ENCODE results near the gene PCOLCE2. TPM values are rescaled to one million over a fixed set of nuclear protein-coding genes. Genes with fewer than 3 reads are reported as not detected.

The PCOLCE2 gene
- total and polyA plus RNA-seq, 4 donors = 9.1 to 17.2 (median 13.3) TPM

DNA sequence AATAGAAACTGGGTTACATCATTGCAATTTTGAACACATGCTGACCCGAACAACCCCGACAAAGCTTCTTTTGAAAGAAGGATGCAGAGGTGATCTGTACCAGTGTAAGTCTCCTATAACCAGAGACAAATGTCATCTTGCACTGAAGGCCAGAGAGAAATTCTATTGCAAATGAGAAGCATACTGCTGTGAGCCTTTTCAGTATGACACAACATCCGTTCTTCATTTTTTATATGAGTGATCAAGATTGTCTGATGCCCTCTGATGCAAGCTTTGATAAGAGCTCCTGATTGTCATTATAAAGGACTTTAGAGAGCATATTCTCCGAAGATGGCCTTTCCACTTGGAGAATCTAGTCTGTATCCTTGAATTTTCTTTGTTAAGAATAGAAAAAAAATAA lies 36.9 kb downstream of the PCOLCE2 start:
- TF ChIP-seq NR2F2 (IDR thresholded peaks at IDR 0.05) (no peak), FOXA1 (IDR thresholded peaks at IDR 0.05) (no peak), SP1 (IDR thresholded peaks at IDR 0.05) (no peak), HNF4A (conservative IDR thresholded peaks at IDR 0.05) (no peak), YY1 (IDR thresholded peaks at IDR 0.05) (no peak), HNF4G (IDR thresholded peaks at IDR 0.05) (no peak), RAD21 (IDR thresholded peaks at IDR 0.05) (no peak)
- TF ChIP-seq, protein P1, sequence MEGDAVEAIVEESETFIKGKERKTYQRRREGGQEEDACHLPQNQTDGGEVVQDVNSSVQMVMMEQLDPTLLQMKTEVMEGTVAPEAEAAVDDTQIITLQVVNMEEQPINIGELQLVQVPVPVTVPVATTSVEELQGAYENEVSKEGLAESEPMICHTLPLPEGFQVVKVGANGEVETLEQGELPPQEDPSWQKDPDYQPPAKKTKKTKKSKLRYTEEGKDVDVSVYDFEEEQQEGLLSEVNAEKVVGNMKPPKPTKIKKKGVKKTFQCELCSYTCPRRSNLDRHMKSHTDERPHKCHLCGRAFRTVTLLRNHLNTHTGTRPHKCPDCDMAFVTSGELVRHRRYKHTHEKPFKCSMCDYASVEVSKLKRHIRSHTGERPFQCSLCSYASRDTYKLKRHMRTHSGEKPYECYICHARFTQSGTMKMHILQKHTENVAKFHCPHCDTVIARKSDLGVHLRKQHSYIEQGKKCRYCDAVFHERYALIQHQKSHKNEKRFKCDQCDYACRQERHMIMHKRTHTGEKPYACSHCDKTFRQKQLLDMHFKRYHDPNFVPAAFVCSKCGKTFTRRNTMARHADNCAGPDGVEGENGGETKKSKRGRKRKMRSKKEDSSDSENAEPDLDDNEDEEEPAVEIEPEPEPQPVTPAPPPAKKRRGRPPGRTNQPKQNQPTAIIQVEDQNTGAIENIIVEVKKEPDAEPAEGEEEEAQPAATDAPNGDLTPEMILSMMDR (IDR thresholded peaks at IDR 0.05; ENCODE audit: low read depth, low read length, missing input control) = no peak
- no peak overlapping the region for H3K9ac ChIP-seq (ENCODE audit: low read depth in 1 of 2, low read length in 2 of 2)
- H3K4me1 ChIP-seq (ENCODE audit: control insufficient read depth in 4 of 4, insufficient read depth in 4 of 4, low read length in 3 of 4) = peaks cover 4 to 34% (median 22%) of the 10 kb centered on the region in 4 donors
- no peak for DNase-seq (ENCODE audit: low spot score)
- no peaks in the 10 kb centered on the region for H3K9me3 ChIP-seq (ENCODE audit: control insufficient read depth in 4 of 4, low read length in 3 of 4)
- no peaks in the 10 kb centered on the region for H3K36me3 ChIP-seq (ENCODE audit: control insufficient read depth in 4 of 4, insufficient read depth in 3 of 4, low read depth in 1 of 4, low read length in 3 of 4)
- 88% methylated on average over 4 of the region's 4 CpGs for WGBS
- H3K4me3 ChIP-seq (ENCODE audit: low read depth in 1 of 3, low read length in 3 of 3) = no peak overlapping the region
- H3K27me3 ChIP-seq (ENCODE audit: control insufficient read depth in 4 of 4, insufficient read depth in 4 of 4, low read length in 3 of 4) = no peaks in the 10 kb centered on the region
- H3K27ac ChIP-seq (ENCODE audit: low read depth in 1 of 2, low read length in 2 of 2) = no peak overlapping the region

- no peaks in the 10 kb centered on the region for H3K36me3 ChIP-seq (ENCODE audit: control insufficient read depth in 4 of 4, insufficient read depth in 3 of 4, low read depth in 1 of 4, low read length in 3 of 4)
- peak; percentile 12 for TF ChIP-seq YY1 (IDR thresholded peaks at IDR 0.05)
- peak; percentile 26 for TF ChIP-seq MAX (IDR thresholded peaks at IDR 0.05)
- TF ChIP-seq HNF4A (conservative IDR thresholded peaks at IDR 0.05) = peak; percentile 19 to 40
- no peak for TF ChIP-seq EGR1 (IDR thresholded peaks at IDR 0.05; ENCODE audit: low read depth in 2 of 2)
- peak in 1 of 2 donors; percentile 54 for TF ChIP-seq RXRA (IDR thresholded peaks at IDR 0.05)
- TF ChIP-seq, protein P1 (IDR thresholded peaks at IDR 0.05; ENCODE audit: low read depth, low read length, missing input control) = no peak
- no peak for TF ChIP-seq GABPA (IDR thresholded peaks at IDR 0.05 in 1 of 2, conservative IDR thresholded peaks at IDR 0.05 in 1 of 2)
- TF ChIP-seq FOXA1 (IDR thresholded peaks at IDR 0.05) = no peak
- no peak for TF ChIP-seq JUND (IDR thresholded peaks at IDR 0.05)
- TF ChIP-seq FOXA2 (IDR thresholded peaks at IDR 0.05) = no peak
- H3K9ac ChIP-seq (ENCODE audit: low read depth in 1 of 2, low read length in 2 of 2) = no peak overlapping the region
- DNase-seq (ENCODE audit: low spot score) = no peak
- 75% methylated on average over 2 of the region's 2 CpGs for WGBS
- peaks cover 4 to 39% (median 27%) of the 10 kb centered on the region in 4 donors for H3K4me1 ChIP-seq (ENCODE audit: control insufficient read depth in 4 of 4, insufficient read depth in 4 of 4, low read length in 3 of 4)
- H3K27ac ChIP-seq (ENCODE audit: low read depth in 1 of 2, low read length in 2 of 2) = no peak overlapping the region
- no peaks in the 10 kb centered on the region for H3K9me3 ChIP-seq (ENCODE audit: control insufficient read depth in 4 of 4, low read length in 3 of 4)
- H3K27me3 ChIP-seq (ENCODE audit: control insufficient read depth in 4 of 4, insufficient read depth in 4 of 4, low read length in 3 of 4) = no peaks in the 10 kb centered on the region
- no peak overlapping the region for H3K4me3 ChIP-seq (ENCODE audit: low read depth in 1 of 3, low read length in 3 of 3)
These were observed 38.4 kb downstream of the PCOLCE2 start for GRCh38 chr3:142850395-142851023.

DNA sequence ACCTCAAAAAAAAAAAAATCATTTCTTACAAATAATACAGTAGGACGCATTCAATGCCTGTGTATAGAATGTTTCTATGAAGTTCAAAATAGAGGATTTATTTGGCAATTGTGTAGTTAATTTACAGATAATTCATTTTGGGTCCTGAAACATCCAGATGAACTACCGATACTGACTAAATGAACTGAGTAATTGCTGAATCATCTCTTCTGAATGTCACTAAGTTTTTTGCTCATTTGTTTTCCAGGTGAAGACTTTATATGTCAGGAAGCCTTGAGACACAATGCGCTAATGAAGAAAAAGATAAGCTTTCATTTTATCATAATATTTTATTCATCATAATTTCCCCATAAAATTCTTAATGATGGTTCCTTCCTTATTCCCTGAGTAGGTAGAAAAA lies 39.7 kb downstream of the PCOLCE2 start:
- H3K9ac ChIP-seq (ENCODE audit: low read depth in 1 of 2, low read length in 2 of 2) = no peak overlapping the region
- peaks cover 4 to 38% (median 25%) of the 10 kb centered on the region in 4 donors for H3K4me1 ChIP-seq (ENCODE audit: control insufficient read depth in 4 of 4, insufficient read depth in 4 of 4, low read length in 3 of 4)
- no peaks in the 10 kb centered on the region for H3K36me3 ChIP-seq (ENCODE audit: control insufficient read depth in 4 of 4, insufficient read depth in 3 of 4, low read depth in 1 of 4, low read length in 3 of 4)
- no peak for DNase-seq (ENCODE audit: low spot score)
- TF ChIP-seq FOXA2 (IDR thresholded peaks at IDR 0.05) = no peak
- TF ChIP-seq, protein P2, sequence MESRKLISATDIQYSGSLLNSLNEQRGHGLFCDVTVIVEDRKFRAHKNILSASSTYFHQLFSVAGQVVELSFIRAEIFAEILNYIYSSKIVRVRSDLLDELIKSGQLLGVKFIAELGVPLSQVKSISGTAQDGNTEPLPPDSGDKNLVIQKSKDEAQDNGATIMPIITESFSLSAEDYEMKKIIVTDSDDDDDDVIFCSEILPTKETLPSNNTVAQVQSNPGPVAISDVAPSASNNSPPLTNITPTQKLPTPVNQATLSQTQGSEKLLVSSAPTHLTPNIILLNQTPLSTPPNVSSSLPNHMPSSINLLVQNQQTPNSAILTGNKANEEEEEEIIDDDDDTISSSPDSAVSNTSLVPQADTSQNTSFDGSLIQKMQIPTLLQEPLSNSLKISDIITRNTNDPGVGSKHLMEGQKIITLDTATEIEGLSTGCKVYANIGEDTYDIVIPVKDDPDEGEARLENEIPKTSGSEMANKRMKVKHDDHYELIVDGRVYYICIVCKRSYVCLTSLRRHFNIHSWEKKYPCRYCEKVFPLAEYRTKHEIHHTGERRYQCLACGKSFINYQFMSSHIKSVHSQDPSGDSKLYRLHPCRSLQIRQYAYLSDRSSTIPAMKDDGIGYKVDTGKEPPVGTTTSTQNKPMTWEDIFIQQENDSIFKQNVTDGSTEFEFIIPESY (IDR thresholded peaks at IDR 0.05) = no peak
- TF ChIP-seq, protein P3, sequence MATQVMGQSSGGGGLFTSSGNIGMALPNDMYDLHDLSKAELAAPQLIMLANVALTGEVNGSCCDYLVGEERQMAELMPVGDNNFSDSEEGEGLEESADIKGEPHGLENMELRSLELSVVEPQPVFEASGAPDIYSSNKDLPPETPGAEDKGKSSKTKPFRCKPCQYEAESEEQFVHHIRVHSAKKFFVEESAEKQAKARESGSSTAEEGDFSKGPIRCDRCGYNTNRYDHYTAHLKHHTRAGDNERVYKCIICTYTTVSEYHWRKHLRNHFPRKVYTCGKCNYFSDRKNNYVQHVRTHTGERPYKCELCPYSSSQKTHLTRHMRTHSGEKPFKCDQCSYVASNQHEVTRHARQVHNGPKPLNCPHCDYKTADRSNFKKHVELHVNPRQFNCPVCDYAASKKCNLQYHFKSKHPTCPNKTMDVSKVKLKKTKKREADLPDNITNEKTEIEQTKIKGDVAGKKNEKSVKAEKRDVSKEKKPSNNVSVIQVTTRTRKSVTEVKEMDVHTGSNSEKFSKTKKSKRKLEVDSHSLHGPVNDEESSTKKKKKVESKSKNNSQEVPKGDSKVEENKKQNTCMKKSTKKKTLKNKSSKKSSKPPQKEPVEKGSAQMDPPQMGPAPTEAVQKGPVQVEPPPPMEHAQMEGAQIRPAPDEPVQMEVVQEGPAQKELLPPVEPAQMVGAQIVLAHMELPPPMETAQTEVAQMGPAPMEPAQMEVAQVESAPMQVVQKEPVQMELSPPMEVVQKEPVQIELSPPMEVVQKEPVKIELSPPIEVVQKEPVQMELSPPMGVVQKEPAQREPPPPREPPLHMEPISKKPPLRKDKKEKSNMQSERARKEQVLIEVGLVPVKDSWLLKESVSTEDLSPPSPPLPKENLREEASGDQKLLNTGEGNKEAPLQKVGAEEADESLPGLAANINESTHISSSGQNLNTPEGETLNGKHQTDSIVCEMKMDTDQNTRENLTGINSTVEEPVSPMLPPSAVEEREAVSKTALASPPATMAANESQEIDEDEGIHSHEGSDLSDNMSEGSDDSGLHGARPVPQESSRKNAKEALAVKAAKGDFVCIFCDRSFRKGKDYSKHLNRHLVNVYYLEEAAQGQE (IDR thresholded peaks at IDR 0.05) = no peak
- no peak for TF ChIP-seq NR2F2 (IDR thresholded peaks at IDR 0.05)
- no peaks in the 10 kb centered on the region for H3K9me3 ChIP-seq (ENCODE audit: control insufficient read depth in 4 of 4, low read length in 3 of 4)
- 96% methylated on average over 3 of the region's 3 CpGs for WGBS
- H3K27me3 ChIP-seq (ENCODE audit: control insufficient read depth in 4 of 4, insufficient read depth in 4 of 4, low read length in 3 of 4) = no peaks in the 10 kb centered on the region
- no peak overlapping the region for H3K4me3 ChIP-seq (ENCODE audit: low read depth in 1 of 3, low read length in 3 of 3)
- no peak overlapping the region for H3K27ac ChIP-seq (ENCODE audit: low read depth in 1 of 2, low read length in 2 of 2)
